Raji (cell line): ENCODE results near the gene BRF1.

Source experiments
- POLR2A ChIP-seq: IDR thresholded peaks from 2 replicates; pipeline ENCODE4 v1.6.1; 2011; ENCODE audit warnings: low read depth, low read length, control low read depth; ENCODE audit not compliant: insufficient read depth

Gene BRF1

DNA sequence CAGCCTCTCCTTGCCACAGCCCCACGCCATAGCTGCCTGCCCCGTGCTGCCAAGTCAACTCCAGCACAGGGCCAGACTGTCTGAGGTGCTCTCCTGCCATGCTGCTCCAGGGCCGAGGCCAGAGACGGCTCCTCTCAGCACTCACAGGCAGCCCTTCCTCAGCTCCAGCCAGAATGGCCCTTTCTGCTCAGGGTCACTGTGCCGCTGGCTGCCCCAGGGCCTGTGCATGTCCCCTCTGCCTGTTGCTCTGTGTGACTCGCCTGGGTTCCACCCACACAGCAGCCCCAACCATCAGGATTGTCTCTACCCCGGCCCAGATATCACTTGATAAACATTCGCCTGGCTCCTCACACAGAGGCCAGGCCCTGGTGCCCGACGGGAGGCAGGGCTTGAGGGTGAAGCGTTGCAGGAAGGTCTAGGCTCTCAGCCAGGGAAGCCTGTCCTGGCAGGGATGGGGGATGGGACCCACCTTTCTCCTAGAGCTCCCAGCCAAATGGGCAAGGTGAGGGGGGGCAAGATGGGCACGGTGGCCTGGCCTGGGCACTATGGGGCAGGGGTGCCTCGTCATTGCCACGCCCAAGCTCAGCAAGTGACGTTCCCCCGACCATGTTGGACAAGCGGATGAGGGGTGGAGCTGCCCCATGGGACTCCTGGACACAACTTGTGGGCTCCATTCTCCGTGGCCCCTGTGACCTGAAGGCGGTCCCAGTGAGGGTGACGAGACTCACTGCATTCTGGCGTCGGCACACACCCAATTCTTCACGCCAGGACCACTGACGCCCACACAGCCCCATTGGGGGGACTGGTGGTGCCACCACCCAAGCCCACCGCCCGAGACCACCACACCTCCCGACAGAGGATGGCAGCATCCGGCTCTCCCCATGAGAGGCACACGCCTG is 79.9 kb downstream of the BRF1 start:
- TF ChIP-seq POLR2A = no peak

DNA sequence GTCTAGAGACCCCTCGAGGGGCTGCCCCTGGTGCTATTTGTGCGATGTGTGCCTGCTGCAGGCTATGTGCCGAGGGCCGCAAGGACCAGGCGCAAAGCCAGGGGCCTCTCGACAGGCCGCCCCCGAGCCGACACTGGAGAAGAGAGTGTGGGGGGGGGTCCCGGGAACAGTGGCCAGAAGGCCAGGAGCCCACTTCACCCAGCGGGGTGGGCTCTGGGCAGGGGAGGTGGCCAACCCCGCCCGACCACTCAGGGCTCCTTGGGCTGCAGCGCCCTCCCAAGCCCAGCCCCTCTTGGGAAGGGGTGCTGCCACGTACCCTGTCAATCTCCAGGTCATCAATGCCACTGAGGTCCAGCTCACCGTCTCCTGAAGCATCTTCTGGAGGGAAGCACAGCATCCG is 81.0 kb downstream of the BRF1 start:
- TF ChIP-seq POLR2A = no peak

GRCh38 chr14:105219043-105219612 is 81.7 kb downstream of the BRF1 start:
- no peak for TF ChIP-seq POLR2A

DNA sequence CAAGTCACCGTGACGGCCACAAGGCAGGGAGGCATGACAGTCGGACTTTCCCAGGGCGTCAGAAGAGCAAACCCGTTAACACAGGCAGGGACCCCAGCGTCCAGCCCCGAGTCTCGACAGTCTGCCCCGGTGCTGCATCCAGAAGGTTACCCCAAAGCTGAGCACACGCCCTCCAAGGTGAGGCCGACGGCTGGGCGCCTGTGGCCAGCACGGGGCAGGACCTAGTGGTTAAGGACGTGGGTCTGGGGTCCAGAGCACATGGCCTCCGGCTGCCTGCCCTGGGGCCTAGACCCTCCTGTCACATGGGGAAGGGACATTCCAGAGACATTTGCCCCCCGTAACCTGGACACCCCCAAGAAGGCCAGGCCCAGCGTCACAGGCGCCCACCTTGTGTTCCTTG is 82.2 kb downstream of the BRF1 start:
- TF ChIP-seq POLR2A = no peak

GRCh38 chr14:105217774-105218173 is 83.0 kb downstream of the BRF1 start:
- no peak for TF ChIP-seq POLR2A

DNA sequence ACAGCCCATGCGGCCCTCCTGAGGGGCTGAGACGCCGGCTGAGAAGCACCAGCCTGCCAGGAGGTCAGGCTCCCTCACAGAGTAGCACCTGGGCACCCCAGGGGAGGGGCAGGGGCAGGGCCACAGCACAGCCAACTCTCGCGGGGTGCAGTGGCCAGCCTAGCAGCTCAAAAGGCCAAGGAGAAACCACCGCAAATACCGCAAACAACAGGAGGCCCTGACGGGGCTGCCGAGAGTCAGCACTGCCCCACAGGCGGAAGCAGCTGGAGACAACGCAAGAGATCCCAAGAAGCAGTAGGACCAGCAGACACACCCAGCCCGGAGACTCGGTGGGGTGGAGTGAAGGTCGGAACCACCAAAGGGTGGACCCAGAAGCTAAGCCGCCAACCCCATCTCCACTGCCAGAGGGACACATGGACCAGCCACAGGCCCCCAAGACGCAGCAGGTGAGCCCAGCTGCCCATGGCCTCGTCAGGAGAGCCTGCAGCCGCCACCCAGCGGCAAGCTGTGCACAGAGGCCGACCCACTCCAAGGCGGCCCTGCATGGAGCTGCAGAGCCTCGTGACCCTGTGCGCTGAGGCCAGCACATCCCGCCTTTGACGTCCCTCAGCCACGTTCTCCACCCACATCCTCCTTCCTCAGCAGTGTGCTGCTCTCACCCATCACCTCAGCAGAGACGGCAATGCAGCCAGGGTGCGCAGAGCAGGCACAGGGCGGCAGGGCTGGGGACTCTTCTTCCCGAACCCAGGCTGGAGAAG is 84.1 kb downstream of the BRF1 start:
- no peak for TF ChIP-seq POLR2A

DNA sequence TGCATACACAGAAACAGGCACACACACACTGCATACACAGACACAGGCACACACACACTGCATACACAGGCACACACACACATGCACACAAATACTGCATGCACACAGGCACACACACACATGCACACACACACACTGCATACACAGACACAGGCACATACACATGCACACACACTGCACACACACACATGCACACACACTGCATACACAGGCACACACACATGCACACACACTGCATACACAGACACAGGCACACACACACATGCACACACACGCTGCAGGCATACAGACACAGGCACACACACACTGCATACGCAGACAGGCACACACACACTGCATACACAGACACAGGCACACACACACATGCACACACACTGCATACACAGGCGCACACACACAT is 85.2 kb downstream of the BRF1 start:
- TF ChIP-seq POLR2A = no peak

DNA sequence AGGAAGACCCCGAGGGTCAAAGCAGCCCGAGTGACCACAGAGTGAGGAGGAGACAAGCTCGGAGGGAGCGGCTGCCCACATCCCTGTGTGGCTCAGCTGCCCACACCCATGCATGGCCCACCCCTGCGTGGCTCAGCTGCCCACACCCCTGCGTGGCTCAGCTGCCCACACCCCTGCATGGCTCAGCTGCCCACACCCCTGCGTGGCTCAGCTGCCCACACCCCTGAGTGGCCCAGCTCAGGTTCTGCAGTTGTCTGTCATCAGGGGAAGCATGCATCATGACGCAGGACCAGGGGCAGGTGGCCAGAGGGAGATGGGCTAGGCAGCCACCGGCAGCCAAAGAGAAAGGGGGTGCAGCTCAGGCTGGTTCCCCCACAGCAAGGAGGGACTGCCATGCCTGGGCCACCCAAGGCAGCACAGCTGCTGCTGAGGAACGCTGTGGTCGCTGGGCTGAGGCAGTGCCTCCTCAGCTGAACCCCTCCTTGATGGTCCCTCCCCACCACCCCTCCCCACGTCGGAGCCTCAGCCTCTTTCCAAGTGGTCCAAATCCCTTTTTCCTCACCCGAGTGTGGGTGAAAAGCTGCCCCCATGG is 86.4 kb downstream of the BRF1 start:
- TF ChIP-seq POLR2A = no peak

GRCh38 chr14:105213361-105213760 is 87.4 kb downstream of the BRF1 start:
- no peak for TF ChIP-seq POLR2A

- TF ChIP-seq POLR2A = no peak
Measured at GRCh38 chr14:105212541-105213300, 88.1 kb downstream of the BRF1 start.

GRCh38 chr14:105211758-105212089 is 89.1 kb downstream of the BRF1 start:
- no peak for TF ChIP-seq POLR2A

- TF ChIP-seq POLR2A = no peak
Measured at GRCh38 chr14:105211086-105211757, 89.6 kb downstream of the BRF1 start.

- TF ChIP-seq POLR2A = no peak
Measured at GRCh38 chr14:105210266-105211025, 90.4 kb downstream of the BRF1 start.

DNA sequence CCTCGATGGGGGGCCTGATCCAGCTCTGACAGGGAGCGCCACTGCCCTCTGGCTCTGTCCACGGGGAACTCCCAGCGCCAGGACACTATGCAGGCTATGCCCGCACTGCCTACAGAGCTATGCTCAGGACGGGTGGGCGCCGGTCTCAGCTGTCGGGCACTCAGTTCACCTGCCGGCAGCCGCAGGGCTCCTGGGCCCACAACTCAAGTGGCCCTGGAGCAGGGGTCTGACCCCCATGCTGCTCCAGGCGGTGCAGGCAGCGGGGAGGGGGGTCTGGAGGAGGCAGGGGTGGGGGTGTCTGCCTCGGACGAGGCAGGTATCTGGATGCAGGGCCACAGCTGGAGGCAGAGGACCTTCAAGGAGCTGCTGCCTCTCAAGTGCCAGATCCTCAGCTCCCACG is 91.2 kb downstream of the BRF1 start:
- TF ChIP-seq POLR2A = no peak
